Keratinocyte (primary cell): ENCODE results near the gene SF1. TPM values are rescaled to one million over a fixed set of nuclear protein-coding genes. Genes with fewer than 3 reads are reported as not detected.

Experiments used
- DNase-seq: peaks from one replicate; pipeline ENCODE4 v3.0.0-alpha.2; 2011; ENCODE audit warnings: low read depth, missing footprints, low spot score
- FAIRE-seq: peaks from 2 replicates; lab custom pipeline; 2011; peaks lifted over from hg19 to GRCh38; lab: Jason Lieb, UNC
- H2AFZ ChIP-seq: 2 replicates; pipeline ENCODE4 v1.6.0; 2012; ENCODE audit warnings: low read length, control low read depth, inconsistent platforms; ENCODE audit not compliant: control insufficient read depth
- H3K27ac ChIP-seq: 2 replicates; pipeline ENCODE4 v1.5.1; 2011; ENCODE audit warnings: low read length; ENCODE audit not compliant: control insufficient read depth, insufficient read depth
- H3K27me3 ChIP-seq: 3 replicates; pipeline ENCODE4 v1.6.0; 2011; ENCODE audit warnings: low read length; ENCODE audit not compliant: control insufficient read depth, insufficient read depth; ENCODE audit errors: extremely low read depth
- H3K36me3 ChIP-seq, 2 experiments: 2 replicates in 1 of 2; 3 replicates in 1 of 2; pipeline ENCODE4 v1.5.1; 2011; ENCODE audit warnings: low read length in 2 of 2, mild to moderate bottlenecking in 1 of 2; ENCODE audit not compliant: control insufficient read depth in 2 of 2, insufficient read depth in 2 of 2; ENCODE audit errors: extremely low read depth in 1 of 2
- H3K4me1 ChIP-seq: 3 replicates; pipeline ENCODE4 v1.5.1; 2011; ENCODE audit warnings: low read length; ENCODE audit not compliant: control insufficient read depth, insufficient read depth; ENCODE audit errors: extremely low read depth
- H3K4me2 ChIP-seq: 3 replicates; pipeline ENCODE4 v1.6.0; 2011; ENCODE audit warnings: low read depth, low read length; ENCODE audit not compliant: control insufficient read depth, insufficient read depth; ENCODE audit errors: extremely low read depth
- H3K4me3 ChIP-seq, 3 experiments: fragments of 200-600 bp in 1 of 3; sonication (generic) in 1 of 3; 2 replicates in 2 of 3; 3 replicates in 1 of 3; pipeline ENCODE4 v1.5.1; 2011 to 2016; ENCODE audit warnings: low read length in 3 of 3, mild to moderate bottlenecking in 3 of 3, control low read depth in 2 of 3, inconsistent platforms in 1 of 3, low read depth in 1 of 3, mixed read lengths in 1 of 3, mixed run types in 1 of 3, moderate library complexity in 1 of 3; ENCODE audit not compliant: control insufficient read depth in 2 of 3, insufficient read depth in 2 of 3; ENCODE audit errors: extremely low read depth in 1 of 3
- H3K79me2 ChIP-seq: 2 replicates; pipeline ENCODE4 v1.6.0; 2012; ENCODE audit warnings: low read length; ENCODE audit not compliant: control insufficient read depth, insufficient read depth
- H3K9ac ChIP-seq: 3 replicates; pipeline ENCODE4 v1.6.0; 2011; ENCODE audit warnings: low read length; ENCODE audit not compliant: control insufficient read depth, insufficient read depth; ENCODE audit errors: extremely low read depth
- H3K9me1 ChIP-seq: 3 replicates; pipeline ENCODE4 v1.6.0; 2011; ENCODE audit warnings: low read length; ENCODE audit not compliant: control insufficient read depth, insufficient read depth; ENCODE audit errors: extremely low read depth
- H3K9me3 ChIP-seq: 2 replicates; pipeline ENCODE4 v1.5.1; 2012; ENCODE audit warnings: low read depth, low read length; ENCODE audit not compliant: control insufficient read depth
- H4K20me1 ChIP-seq: 3 replicates; pipeline ENCODE4 v1.6.0; 2011; ENCODE audit warnings: low read length; ENCODE audit not compliant: control insufficient read depth, insufficient read depth; ENCODE audit errors: extremely low read depth
- CTCF ChIP-seq, 3 experiments: IDR thresholded peaks in 1 of 3; conservative IDR thresholded peaks in 1 of 3; optimal IDR thresholded peaks in 1 of 3; 2 replicates in 2 of 3; 3 replicates in 1 of 3; pipeline versions ENCODE3 to v1.5.1; 2011; ENCODE audit warnings: low read length in 3 of 3, mild to moderate bottlenecking in 3 of 3, moderate library complexity in 2 of 3, control low read depth in 1 of 3, inconsistent platforms in 1 of 3; ENCODE audit not compliant: insufficient read depth in 2 of 3; ENCODE audit errors: extremely low read depth in 1 of 3
- EZH2 ChIP-seq: IDR thresholded peaks from one replicate; pipeline ENCODE4 v1.6.1; 2012; ENCODE audit warnings: inconsistent platforms, mild to moderate bottlenecking, low read length, moderate library complexity
- dilution Hi-C: fragments of 300-500 bp; cut with MboI; formaldehyde crosslinking; loops from one replicate; pipeline ENCODE4 v1.7.0; 2020; ENCODE audit warnings: low sequenced_read_pairs; ENCODE audit not compliant: extremely low pct_ligation_motif_present
- polyA plus RNA-seq, 5 experiments: library from polyadenylated mRNA; depleted of rRNA in 3 of 5; stranded (reverse) in 3 of 5; stranded (forward) in 1 of 5; unstranded in 1 of 5; fragments of >200 nt; gene quantifications; 1 replicate in 1 of 5; 2 replicates in 3 of 5; 3 replicates in 1 of 5; pipeline versions ENCODE4 v1.2.1 to v1.2.3, GENCODE V29; 2011 to 2012; ENCODE audit warnings: missing spikeins in 2 of 5, low read depth in 1 of 5, low replicate concordance in 1 of 5

SF1 gene
- polyA plus RNA-seq, 1 donor (not counting 4 experiments of a cell fraction or from before 2014, with no cell fraction given) = 54.5 TPM

GRCh38 chr11:64809781-64810241, 31.5 kb upstream of the SF1 start:
- TF ChIP-seq CTCF (optimal IDR thresholded peaks at IDR 0.05 in 1 of 3, IDR thresholded peaks at IDR 0.05 in 1 of 3, conservative IDR thresholded peaks at IDR 0.05 in 1 of 3; ENCODE audit: extremely low read depth in 1 of 3, insufficient read depth in 2 of 3, low read length in 3 of 3) = no peak
- DNase-seq = peak; percentile 25
- H3K9me1 ChIP-seq = no peaks in the 10 kb centered on the region
- H3K4me3 ChIP-seq = peak overlapping the region; percentile 80 to 97 (median 83)
- peaks cover 13 to 27% of the 10 kb centered on the region in 2 experiments for H3K36me3 ChIP-seq
- dilution Hi-C loops = no loop called here
- FAIRE-seq = no peak
- peaks cover 9% of the 10 kb centered on the region for H3K4me1 ChIP-seq
- H2AFZ ChIP-seq = peak overlapping the region; percentile 80
- H3K27ac ChIP-seq = peak overlapping the region; percentile 31
- H3K79me2 ChIP-seq = peaks cover 9% of the 10 kb centered on the region
- H3K9ac ChIP-seq = peak overlapping the region; percentile 72
- H4K20me1 ChIP-seq = no peaks in the 10 kb centered on the region
- peak overlapping the region; percentile 92 for H3K4me2 ChIP-seq
- no peaks in the 10 kb centered on the region for H3K9me3 ChIP-seq
- H3K27me3 ChIP-seq = no peaks in the 10 kb centered on the region

- FAIRE-seq (no peak), DNase-seq (no peak)
- no peak overlapping the region for H2AFZ ChIP-seq
- H3K27me3 ChIP-seq = no peaks in the 10 kb centered on the region
- no peaks in the 10 kb centered on the region for H4K20me1 ChIP-seq
- no peaks in the 10 kb centered on the region for H3K9me3 ChIP-seq
- no peak overlapping the region for H3K9ac ChIP-seq
- H3K4me3 ChIP-seq = no peak overlapping the region
- peaks cover 9% of the 10 kb centered on the region for H3K79me2 ChIP-seq
- H3K36me3 ChIP-seq = peaks cover 16 to 28% of the 10 kb centered on the region in 2 experiments
- dilution Hi-C loops = no loop called here
- H3K4me2 ChIP-seq = no peak overlapping the region
- TF ChIP-seq EZH2 (no peak), CTCF (optimal IDR thresholded peaks at IDR 0.05 in 1 of 3, IDR thresholded peaks at IDR 0.05 in 1 of 3, conservative IDR thresholded peaks at IDR 0.05 in 1 of 3; ENCODE audit: extremely low read depth in 1 of 3, insufficient read depth in 2 of 3, low read length in 3 of 3) (no peak)
- H3K9me1 ChIP-seq = no peaks in the 10 kb centered on the region
- H3K27ac ChIP-seq = no peak overlapping the region
- H3K4me1 ChIP-seq = peaks cover 20% of the 10 kb centered on the region
These were observed 27.1 kb upstream of the SF1 start for GRCh38 chr11:64805481-64805880.
